22Rv1 (cell line): ENCODE results near the gene LAMB4.

ENCODE experiments used
- ZFX ChIP-seq: fragments of 450-650 bp; IDR thresholded peaks from 2 replicates; pipeline ENCODE4 v1.6.1; 2017; ENCODE audit warnings: antibody characterized with exemption, borderline replicate concordance
- TF ChIP-seq, protein P1 (sequence below): fragments of 450-650 bp; IDR thresholded peaks from 2 replicates; pipeline ENCODE4 v1.5.1; 2017; ENCODE audit warnings: mild to moderate bottlenecking

DNA sequence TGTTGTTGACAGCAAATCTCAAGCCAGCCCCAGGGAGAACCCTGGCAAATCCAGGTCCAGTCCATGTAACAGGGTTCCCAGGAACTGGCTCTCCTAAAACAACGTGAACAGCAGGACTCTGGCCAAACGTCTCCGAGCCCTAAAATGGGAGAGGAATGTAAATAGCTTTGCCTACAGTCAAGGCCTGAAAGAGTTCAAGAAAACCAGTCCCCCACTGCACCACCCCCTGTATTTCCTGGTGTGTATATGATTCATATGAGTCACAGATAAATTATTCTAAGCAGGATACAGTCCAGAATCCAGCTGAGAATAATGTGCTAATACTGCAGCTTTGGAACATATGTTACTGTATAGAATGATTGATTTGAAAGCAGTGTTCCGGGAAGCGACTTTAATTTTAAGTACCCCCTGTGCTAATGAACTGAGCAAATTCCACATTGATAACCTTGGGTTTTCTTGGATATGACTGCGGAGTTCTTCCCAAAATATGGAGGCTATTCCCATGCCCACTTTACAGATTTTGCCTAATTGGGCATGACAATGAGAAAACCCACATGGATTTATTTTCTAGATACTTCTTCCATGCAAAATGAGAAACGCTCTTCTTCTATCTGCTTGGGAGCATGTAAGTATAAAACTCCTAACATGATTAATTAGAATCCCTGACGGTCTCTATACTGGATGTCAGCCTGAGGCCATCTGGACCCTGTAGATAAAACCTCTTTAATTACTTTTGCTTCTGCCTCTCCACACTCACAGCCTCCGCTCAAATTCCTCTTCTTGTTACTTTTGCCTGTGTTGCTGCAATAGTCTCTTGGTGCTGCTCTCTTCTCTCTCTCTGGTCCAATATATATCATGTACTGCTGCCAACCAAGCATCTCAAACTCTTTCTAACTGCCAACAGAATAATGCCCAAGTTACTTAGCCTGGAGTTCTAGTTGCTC is 50.2 kb downstream of the LAMB4 start:
- TF ChIP-seq, protein P1, sequence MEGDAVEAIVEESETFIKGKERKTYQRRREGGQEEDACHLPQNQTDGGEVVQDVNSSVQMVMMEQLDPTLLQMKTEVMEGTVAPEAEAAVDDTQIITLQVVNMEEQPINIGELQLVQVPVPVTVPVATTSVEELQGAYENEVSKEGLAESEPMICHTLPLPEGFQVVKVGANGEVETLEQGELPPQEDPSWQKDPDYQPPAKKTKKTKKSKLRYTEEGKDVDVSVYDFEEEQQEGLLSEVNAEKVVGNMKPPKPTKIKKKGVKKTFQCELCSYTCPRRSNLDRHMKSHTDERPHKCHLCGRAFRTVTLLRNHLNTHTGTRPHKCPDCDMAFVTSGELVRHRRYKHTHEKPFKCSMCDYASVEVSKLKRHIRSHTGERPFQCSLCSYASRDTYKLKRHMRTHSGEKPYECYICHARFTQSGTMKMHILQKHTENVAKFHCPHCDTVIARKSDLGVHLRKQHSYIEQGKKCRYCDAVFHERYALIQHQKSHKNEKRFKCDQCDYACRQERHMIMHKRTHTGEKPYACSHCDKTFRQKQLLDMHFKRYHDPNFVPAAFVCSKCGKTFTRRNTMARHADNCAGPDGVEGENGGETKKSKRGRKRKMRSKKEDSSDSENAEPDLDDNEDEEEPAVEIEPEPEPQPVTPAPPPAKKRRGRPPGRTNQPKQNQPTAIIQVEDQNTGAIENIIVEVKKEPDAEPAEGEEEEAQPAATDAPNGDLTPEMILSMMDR = no peak
- TF ChIP-seq ZFX = no peak
